Measurements from ENCODE around the gene PTPRG. TPM values are rescaled to one million over a fixed set of nuclear protein-coding genes. Genes with fewer than 3 reads are reported as not detected.

PTPRG gene
- total RNA-seq, 1 experiment from 2014 or later: 0.74 TPM

DNA sequence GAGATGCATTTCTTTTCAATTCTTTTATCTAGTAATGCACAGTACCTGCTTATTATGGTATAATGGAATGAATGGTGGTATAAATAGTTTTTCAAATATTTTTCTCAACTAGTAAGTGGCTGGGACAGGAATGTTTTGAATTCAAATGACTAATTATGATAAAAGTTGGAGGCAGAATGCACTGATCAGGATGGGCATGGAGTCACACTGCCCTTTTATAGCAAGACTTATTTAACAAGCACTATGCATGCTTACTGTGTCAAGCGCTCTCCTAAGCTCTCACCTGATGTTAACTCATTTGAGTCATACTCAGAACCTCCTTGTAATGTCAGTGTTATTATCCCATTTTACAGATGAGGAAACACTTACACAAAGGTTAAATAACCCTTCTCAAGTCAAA is 590.2 kb downstream of the PTPRG start:
- ChIA-PET CTCF (no interaction called here), POLR2A (no interaction called here)
- in situ Hi-C loops (cut with HindIII; ENCODE audit: low pct_unique_long_range_greater_than_20kb, low sequenced_read_pairs): no loop called here
- intact Hi-C loops (cut with micrococcal nuclease; ENCODE audit: unreplicated experiment): no loop called here
- TF ChIP-seq, protein P1, sequence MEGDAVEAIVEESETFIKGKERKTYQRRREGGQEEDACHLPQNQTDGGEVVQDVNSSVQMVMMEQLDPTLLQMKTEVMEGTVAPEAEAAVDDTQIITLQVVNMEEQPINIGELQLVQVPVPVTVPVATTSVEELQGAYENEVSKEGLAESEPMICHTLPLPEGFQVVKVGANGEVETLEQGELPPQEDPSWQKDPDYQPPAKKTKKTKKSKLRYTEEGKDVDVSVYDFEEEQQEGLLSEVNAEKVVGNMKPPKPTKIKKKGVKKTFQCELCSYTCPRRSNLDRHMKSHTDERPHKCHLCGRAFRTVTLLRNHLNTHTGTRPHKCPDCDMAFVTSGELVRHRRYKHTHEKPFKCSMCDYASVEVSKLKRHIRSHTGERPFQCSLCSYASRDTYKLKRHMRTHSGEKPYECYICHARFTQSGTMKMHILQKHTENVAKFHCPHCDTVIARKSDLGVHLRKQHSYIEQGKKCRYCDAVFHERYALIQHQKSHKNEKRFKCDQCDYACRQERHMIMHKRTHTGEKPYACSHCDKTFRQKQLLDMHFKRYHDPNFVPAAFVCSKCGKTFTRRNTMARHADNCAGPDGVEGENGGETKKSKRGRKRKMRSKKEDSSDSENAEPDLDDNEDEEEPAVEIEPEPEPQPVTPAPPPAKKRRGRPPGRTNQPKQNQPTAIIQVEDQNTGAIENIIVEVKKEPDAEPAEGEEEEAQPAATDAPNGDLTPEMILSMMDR (IDR thresholded peaks at IDR 0.05): no peak
- TF ChIP-seq SIN3A (IDR thresholded peaks at IDR 0.05; ENCODE audit: borderline replicate concordance, insufficient read depth, low read depth, low read length): no peak
- TF ChIP-seq, protein P2, sequence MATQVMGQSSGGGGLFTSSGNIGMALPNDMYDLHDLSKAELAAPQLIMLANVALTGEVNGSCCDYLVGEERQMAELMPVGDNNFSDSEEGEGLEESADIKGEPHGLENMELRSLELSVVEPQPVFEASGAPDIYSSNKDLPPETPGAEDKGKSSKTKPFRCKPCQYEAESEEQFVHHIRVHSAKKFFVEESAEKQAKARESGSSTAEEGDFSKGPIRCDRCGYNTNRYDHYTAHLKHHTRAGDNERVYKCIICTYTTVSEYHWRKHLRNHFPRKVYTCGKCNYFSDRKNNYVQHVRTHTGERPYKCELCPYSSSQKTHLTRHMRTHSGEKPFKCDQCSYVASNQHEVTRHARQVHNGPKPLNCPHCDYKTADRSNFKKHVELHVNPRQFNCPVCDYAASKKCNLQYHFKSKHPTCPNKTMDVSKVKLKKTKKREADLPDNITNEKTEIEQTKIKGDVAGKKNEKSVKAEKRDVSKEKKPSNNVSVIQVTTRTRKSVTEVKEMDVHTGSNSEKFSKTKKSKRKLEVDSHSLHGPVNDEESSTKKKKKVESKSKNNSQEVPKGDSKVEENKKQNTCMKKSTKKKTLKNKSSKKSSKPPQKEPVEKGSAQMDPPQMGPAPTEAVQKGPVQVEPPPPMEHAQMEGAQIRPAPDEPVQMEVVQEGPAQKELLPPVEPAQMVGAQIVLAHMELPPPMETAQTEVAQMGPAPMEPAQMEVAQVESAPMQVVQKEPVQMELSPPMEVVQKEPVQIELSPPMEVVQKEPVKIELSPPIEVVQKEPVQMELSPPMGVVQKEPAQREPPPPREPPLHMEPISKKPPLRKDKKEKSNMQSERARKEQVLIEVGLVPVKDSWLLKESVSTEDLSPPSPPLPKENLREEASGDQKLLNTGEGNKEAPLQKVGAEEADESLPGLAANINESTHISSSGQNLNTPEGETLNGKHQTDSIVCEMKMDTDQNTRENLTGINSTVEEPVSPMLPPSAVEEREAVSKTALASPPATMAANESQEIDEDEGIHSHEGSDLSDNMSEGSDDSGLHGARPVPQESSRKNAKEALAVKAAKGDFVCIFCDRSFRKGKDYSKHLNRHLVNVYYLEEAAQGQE (IDR thresholded peaks at IDR 0.05; ENCODE audit: insufficient read depth in 1 of 2, low read depth in 2 of 2, low read length in 1 of 2): no peak
- TF ChIP-seq POLR2AphosphoS5 (IDR thresholded peaks at IDR 0.05; ENCODE audit: low read depth, low read length): no peak
- TF ChIP-seq TCF7L2 (IDR thresholded peaks at IDR 0.05; ENCODE audit: low read depth, low read length): no peak
- H3K4me3 ChIP-seq (ENCODE audit: low read depth in 2 of 2, low read length in 2 of 2): no peak overlapping the region
- ATAC-seq: no peak
- no peaks in the 10 kb centered on the region for H3K36me3 ChIP-seq (ENCODE audit: control insufficient read depth, insufficient read depth, low read length)
- no peak overlapping the region for H3K27ac ChIP-seq (ENCODE audit: low read length)
- no peak for DNase-seq (ENCODE audit: low read depth, low spot score)
- no TSS peak for BruUV-seq (replicated peaks)
- no peaks in the 10 kb centered on the region for H3K9me3 ChIP-seq (ENCODE audit: control insufficient read depth, insufficient read depth, low read depth, low read length)
- no peaks in the 10 kb centered on the region for H3K4me1 ChIP-seq (ENCODE audit: control insufficient read depth, insufficient read depth, low read length)
- no peaks in the 10 kb centered on the region for H3K27me3 ChIP-seq (ENCODE audit: control insufficient read depth, insufficient read depth, low read length)

DNA sequence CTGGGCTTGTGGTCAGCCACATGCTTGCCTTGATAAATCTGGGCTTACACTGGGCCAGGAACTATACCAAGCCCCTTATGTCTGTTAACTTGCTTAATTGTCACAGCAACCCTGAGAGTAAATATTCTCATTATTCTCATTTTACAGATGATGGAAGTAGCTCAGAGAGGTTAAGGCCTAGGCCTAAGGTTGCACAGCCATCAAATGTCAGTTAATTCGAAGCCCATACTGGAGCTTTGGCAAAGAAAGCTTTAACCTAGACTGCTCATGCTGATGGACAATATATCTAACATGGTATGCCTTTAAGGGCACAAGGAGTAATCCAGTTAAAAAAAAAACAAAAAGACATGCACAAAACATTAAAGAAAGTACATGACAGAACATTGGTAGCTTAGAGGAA is 591.9 kb downstream of the PTPRG start:
- TF ChIP-seq, protein P1 (IDR thresholded peaks at IDR 0.05): no peak
- TF ChIP-seq TCF7L2 (IDR thresholded peaks at IDR 0.05; ENCODE audit: low read depth, low read length) (no peak), POLR2AphosphoS5 (IDR thresholded peaks at IDR 0.05; ENCODE audit: low read depth, low read length) (no peak), SIN3A (IDR thresholded peaks at IDR 0.05; ENCODE audit: borderline replicate concordance, insufficient read depth, low read depth, low read length) (no peak)
- TF ChIP-seq, protein P2 (IDR thresholded peaks at IDR 0.05; ENCODE audit: insufficient read depth in 1 of 2, low read depth in 2 of 2, low read length in 1 of 2): no peak
- in situ Hi-C loops (cut with HindIII; ENCODE audit: low pct_unique_long_range_greater_than_20kb, low sequenced_read_pairs) (no loop called here), intact Hi-C loops (cut with micrococcal nuclease; ENCODE audit: unreplicated experiment) (no loop called here)
- DNase-seq (ENCODE audit: low read depth, low spot score): no peak
- Histone ChIP-seq H3K27me3 (ENCODE audit: control insufficient read depth, insufficient read depth, low read length) (no peaks in the 10 kb centered on the region), H3K9me3 (ENCODE audit: control insufficient read depth, insufficient read depth, low read depth, low read length) (no peaks in the 10 kb centered on the region), H3K4me3 (ENCODE audit: low read depth in 2 of 2, low read length in 2 of 2) (no peak overlapping the region), H3K4me1 (ENCODE audit: control insufficient read depth, insufficient read depth, low read length) (no peaks in the 10 kb centered on the region), H3K27ac (ENCODE audit: low read length) (no peak overlapping the region), H3K36me3 (ENCODE audit: control insufficient read depth, insufficient read depth, low read length) (no peaks in the 10 kb centered on the region)
- no TSS peak for BruUV-seq (replicated peaks)
- ChIA-PET CTCF (no interaction called here), POLR2A (no interaction called here)
- ATAC-seq: no peak

Measured in Panc1 (cell line).